T47D (cell line): ENCODE results near the gene LRGUK.

Source experiments
- DNase-seq, 2 experiments: peaks; one replicate each; pipeline versions ENCODE4 v3.0.0 to v3.0.0-alpha.2; 2011 to 2012; ENCODE audit warnings: low read depth in 1 of 2, low spot score in 1 of 2
- JUND ChIP-seq: IDR thresholded peaks from 2 replicates; pipeline ENCODE4 v1.6.1; 2012; ENCODE audit warnings: low read depth
- in situ Hi-C: cut with HindIII; loops from 2 replicates; pipeline ENCODE4 v1.10.0; 2016; ENCODE audit warnings: low sequenced_read_pairs, low pct_unique_long_range_greater_than_20kb

LRGUK gene

DNA sequence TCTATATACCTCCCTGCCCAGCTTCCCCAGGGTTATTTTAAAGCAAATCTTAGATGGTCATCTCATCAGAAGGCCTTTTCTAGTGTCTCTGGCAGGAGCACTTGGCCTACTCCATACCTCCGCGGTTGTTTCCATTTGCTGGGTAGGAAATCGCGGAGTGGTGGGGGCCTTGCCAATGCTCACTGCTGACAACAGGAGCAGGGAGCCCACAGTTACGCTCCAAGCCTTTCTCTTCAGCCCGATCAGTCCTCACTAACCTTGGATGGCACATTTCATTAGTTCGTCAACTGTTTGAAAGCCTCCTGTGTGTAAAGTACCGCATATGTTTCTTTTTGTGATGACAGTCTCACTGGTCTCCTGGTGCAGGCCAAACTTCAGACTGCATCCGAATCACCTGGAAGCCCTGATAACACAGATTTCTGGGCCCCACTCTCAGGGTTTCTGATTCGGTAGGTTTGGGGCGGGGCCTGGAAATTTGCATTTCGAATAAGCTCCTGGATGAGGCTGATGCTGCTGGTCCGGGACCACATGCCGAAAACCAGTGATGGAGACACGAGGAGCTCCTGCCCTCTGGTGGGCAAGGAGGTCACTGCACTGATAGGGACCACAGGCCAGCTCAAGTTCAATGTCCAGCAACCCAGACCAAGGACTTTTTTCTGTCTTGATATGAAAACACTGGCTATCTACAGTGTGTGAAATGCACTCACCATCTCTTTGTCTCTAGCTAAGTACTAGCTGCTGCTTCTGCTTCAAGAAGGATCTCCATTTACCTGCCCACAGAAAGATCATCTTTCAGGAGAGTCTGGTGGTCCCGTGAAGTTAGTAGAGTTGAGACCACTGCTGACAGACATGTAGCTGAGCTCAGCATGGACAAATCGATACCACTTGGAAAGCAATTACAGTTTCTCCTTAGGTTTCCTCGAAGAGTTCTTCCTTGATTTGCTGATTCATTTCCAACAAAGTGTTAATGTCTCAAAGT lies 14.0 kb downstream of the LRGUK start:
- in situ Hi-C loops = no loop called here
- peak; percentile 27 to 55 for DNase-seq
- no peak for TF ChIP-seq JUND

GRCh38 chr7:134141868-134142264 lies 14.7 kb downstream of the LRGUK start:
- no peak for DNase-seq
- in situ Hi-C loops = no loop called here
- TF ChIP-seq JUND = no peak

DNA sequence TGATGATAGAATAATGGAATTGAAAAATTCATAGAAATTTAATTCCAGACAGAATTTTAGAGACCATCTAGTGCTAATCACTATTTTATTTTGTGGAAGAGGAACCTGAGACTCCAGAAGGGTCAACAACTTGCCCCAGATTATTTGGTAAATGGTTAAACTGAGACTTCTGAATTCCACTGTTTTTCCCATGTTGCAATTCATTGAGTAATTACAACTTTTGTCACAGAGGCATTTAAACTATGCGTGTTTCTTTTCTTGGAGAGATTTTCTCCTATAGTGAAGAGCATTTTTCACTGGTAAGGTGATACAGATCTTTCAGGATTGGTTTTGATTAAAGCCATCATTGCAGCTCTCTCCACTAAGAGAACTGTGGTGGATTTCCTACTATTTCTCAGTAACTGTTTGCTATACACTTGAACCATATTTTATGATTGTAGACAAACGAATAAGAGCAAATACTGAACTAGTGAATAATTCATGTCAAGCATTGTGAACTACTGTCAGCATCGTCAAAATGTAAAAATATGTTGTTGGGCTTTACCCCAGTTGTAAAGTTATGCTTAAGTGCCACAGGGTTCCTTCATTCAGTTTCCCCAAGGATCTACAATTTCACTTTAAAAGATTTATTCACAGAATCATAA lies 26.5 kb downstream of the LRGUK start:
- in situ Hi-C loops = no loop called here
- no peak for DNase-seq
- no peak for TF ChIP-seq JUND

DNA sequence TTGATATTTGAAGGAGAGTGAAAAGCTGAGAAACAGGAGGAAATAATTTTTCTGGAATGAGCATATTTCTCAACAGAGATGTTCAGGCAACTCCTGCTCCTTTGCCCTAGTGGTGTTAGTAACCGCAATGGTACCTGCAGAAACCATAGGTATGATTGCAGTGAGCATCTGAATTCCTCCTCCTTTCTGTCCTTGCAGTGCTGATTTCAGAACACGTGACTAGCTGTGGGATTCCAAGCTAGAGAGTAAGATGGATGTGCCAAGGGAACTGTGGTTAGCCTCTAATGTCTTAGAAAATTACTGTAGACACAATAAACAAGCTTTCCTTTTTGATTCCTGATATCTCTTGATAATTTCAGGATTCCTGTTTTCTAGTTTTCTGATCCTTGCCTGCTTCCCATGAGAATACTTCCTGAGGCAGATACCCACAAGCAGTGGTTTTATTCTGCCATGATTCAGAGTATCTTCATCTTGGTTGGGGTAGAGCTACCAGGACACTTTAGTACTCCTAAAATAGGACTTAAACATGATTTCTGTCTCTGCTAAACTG lies 27.5 kb downstream of the LRGUK start:
- no peak for DNase-seq
- in situ Hi-C loops = no loop called here
- no peak for TF ChIP-seq JUND

DNA sequence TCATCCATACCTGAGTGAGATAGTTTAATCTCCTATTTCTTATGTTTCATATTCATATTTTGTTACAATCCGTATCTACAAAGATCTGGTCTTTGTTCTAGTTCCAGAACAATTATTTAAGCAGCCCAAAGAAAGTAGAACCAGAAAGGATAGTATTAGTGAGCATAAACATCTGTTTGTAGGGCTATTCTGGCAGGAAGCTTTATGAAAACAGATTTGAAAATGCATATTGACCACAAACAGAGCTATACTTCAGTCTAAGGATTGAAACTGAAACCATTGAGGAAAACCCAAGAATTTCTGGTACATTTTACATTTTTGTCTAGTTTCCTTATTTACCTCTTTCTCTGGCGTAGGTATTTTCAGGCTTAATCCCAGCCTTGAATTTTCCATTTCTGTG lies 28.1 kb downstream of the LRGUK start:
- in situ Hi-C loops = no loop called here
- TF ChIP-seq JUND = no peak
- DNase-seq = no peak

- no peak for TF ChIP-seq JUND
- in situ Hi-C loops = no loop called here
- no peak for DNase-seq
Measured at GRCh38 chr7:134155871-134156270, 28.7 kb downstream of the LRGUK start.

DNA sequence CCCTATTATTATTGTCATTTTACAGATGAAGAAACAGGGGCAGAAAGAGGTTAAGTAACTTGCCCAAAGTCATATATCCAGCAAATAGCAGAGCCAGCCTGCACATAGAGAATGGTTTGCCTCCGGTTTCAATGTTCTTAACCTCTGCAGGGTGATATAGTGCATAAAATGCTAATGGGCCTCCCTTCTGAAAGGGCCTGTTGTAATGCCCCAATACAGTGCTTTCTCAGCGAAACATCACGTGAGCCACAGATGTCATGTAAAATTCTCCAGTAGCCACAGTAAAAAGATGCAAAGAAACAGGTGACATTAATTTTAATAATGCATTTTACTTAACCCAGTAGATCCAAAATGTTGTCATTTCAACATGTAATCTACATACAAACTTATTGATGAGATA lies 38.1 kb downstream of the LRGUK start:
- in situ Hi-C loops = no loop called here
- no peak for DNase-seq
- no peak for TF ChIP-seq JUND

DNA sequence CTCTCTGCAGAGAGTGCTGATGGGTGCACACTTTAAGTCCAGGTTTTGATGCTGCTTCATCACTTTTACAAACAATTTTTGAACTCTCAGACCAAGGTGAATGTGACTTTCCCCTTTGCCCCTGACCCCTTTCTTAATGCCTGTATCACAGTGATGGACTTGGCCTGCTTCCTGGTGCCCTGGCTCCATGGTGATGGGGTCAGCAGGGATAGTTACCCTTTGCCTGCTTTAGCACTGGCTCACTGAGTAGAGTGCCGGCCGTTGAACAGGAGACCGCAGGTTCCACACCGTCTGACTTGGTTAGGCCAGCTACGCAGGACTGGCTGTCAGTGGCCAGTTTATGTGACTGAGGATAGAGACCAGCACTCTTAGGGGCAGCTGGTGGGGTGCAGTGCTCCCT lies 40.1 kb downstream of the LRGUK start:
- no peak for DNase-seq

GRCh38 chr7:134167841-134168240 lies 40.7 kb downstream of the LRGUK start:
- in situ Hi-C loops = no loop called here
- no peak for TF ChIP-seq JUND
- no peak for DNase-seq

More for the DNA sequence above, 40.1 kb downstream of the LRGUK start:
- in situ Hi-C loops = no loop called here
- TF ChIP-seq JUND = no peak

DNA sequence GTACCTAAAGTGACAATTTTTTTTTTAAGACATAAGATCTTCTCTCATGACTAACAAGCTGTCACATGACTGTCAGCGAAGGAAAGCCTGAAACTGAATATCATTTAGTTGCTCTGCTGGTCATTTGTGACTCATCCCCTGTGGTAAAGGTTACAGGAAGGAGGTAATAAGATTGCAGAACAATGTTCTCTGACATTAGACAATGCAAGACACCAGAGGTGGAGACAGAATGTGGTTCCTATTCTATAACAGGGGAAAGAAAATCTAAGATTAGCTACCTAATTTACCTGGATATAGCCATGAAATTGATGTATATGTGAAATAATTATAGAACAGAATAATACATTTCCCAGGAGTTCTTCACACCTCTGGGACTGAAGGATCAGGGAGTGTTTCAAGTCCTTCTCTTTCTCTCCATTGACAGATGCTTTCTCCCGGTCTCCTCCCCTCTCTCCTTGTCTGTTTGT lies 47.7 kb downstream of the LRGUK start:
- no peak for DNase-seq
- in situ Hi-C loops = no loop called here
- no peak for TF ChIP-seq JUND

DNA sequence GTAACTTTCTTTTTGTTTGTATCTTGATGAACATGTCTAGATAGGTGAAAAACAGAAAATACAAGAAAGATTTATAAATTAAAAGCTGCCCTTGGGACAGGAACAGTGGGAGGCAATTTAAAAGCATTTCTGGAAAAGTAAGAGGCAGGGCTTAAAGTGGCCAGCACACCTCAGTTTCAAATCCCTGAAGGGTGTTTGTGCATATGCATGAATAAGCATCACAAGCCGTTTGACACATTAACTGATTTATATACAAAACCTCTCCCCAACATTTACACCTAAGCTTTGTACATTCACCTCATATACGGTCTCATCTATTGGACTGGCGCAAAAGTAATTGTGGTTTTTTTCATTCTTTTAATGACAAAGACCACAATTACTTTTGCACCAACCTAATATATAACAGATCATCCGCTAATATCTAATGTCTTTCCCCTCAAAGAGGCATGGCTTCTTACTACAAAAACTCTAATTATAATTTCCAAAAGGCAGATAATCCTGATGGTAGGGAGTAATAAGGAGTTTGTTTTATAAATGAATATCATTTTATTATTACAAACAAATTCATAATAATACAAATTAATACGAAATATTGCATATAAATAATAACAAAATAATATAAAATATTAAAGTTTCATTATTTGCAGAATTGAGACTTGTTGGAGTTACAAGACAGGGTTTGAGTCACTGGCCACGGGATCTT lies 48.3 kb downstream of the LRGUK start:
- in situ Hi-C loops = no loop called here
- TF ChIP-seq JUND = no peak
- DNase-seq = no peak

DNA sequence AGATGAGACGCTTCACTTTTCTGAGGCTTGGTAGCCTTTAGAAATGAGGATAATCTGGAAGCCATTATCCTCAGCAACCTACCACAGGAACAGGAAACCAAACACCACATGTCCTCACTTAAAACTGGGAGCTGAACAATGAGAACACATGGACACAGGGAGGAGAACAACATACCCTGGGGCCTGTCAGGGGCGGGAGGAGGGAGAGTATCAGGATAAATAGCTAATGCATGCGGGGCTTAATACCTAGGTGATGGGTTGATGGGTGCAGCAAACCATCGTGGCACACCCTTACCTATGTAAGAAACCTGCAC lies 48.9 kb downstream of the LRGUK start:
- no peak for DNase-seq
- in situ Hi-C loops = no loop called here
- TF ChIP-seq JUND = no peak
